NK-92 treated with Interleukin-12 subunit alpha and Interleukin-12 subunit beta, amount 100 ng/mL, for 24 hours (cell line): ENCODE results near the gene ATAD2B.
"Not testable (repeated sequence)": the region's sequence is repeated elsewhere in the genome, so short reads cannot be mapped to it uniquely, and the experiment has no call there.

Experiments
- DNase-seq: peaks from one replicate; lab custom pipeline; 2025; lab: John Stamatoyannopoulos, UW

Gene ATAD2B

DNA sequence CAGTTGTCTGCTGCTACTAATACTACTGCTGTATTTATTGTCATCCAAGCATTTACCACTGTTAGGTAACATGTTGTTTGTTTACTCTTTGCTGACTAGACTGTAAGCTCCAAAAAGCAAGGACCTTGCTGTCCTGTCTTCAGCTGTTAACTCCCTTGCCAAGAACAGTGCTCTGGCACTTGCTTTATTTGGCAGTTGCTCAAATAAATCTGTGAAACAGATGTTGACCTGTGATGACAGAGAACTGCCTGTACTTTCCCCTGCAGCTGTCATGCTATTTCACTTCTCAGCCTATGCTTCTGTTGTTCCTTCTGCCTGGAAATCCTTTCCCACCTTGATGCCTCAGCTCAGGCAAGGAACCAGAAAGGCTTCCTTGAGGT is 181.2 kb downstream of the ATAD2B start:
- no peak for DNase-seq

- DNase-seq, result no peak
These were observed 181.7 kb downstream of the ATAD2B start for GRCh38 chr2:23745068-23745725.

GRCh38 chr2:23736783-23737182 is 190.1 kb downstream of the ATAD2B start:
- not testable (repeated sequence) for DNase-seq

DNA sequence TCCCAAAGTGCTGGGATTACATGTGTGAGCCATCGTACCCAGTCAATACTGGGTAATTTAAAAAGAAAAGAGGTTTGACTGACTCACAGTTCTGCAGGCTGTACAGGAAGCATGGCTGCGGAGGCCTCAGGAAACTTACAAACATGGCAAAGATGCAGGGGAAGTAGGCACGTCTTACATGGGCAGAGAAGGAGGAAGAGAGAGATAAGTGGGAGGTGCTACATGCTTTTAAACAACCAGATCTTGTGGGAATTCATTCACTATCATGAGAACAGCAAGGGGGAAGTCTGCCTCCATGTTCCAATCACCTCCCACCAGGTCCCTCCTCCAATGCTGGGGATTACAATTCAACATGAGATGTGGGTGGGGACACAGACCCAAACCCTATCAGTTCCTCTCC is 192.5 kb downstream of the ATAD2B start:
- DNase-seq, result no peak

- not testable (repeated sequence) for DNase-seq
These were observed 203.9 kb downstream of the ATAD2B start for GRCh38 chr2:23723029-23723428.

- DNase-seq, result no peak
These were observed 204.7 kb downstream of the ATAD2B start for GRCh38 chr2:23722255-23722654.

DNA sequence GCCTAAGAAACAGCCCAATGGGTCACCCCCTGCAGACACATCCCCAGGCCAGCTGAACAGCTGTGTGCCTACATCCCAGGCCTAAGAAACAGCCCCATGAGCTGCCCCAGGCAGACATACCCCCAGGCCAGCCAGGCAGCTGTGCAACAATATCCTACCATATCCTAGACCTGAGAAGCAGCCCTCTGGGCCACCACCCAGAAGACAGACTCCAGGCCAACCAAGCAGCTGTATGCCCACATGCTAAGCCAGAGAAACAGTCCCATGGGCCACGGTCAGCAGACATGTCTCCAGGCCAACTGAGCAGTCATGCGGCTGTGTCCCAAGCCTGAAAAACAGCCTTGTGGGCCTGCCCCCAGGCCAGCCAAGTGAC is 205.5 kb downstream of the ATAD2B start:
- no peak for DNase-seq

GRCh38 chr2:23720705-23721453 is 206.0 kb downstream of the ATAD2B start:
- DNase-seq, result no peak

- DNase-seq, result no peak
These were observed 207.2 kb downstream of the ATAD2B start for GRCh38 chr2:23719716-23720115.

- no peak for DNase-seq
These were observed 207.8 kb downstream of the ATAD2B start for GRCh38 chr2:23718931-23719700.

- no peak for DNase-seq
These were observed 213.6 kb downstream of the ATAD2B start for GRCh38 chr2:23713351-23713750.

- no peak for DNase-seq
These were observed 214.2 kb downstream of the ATAD2B start for GRCh38 chr2:23712756-23713151.

DNA sequence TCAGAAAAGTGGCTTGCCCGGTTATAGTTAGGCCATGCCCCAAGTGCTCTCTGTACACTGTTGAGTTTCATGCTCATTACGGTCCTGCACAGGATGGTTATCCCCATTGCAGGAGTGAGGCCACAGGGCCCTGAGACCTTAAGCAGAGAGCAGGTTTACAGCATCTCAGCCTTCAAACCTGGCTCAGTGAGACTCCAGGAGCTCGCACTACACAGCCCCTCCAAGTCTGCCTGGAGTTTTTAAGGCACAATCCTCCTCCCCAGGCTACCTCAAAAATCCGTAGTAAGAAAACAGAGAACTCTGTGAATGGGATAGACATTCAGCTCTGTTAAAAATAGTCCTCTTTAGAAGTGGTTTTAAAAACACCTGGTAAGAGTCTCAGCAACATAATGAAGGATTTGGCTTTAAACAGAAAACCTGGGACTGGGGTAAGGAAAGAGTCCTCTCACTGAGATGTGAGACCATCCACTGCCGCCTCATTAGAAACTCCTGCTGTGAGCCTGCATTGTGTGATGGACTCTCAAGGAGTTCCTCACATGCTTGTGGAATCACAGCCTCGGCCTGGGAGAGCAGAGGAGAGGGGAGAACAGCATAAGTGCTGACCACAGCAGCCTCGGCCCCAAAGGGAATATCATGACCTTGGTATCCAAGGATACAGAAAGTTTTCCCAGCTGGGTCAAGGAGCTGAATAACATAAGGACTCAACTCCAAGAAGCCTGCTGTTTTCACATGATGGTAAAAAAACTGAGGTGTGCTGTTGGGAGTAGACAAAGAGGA is 214.8 kb downstream of the ATAD2B start:
- DNase-seq, result no peak

DNA sequence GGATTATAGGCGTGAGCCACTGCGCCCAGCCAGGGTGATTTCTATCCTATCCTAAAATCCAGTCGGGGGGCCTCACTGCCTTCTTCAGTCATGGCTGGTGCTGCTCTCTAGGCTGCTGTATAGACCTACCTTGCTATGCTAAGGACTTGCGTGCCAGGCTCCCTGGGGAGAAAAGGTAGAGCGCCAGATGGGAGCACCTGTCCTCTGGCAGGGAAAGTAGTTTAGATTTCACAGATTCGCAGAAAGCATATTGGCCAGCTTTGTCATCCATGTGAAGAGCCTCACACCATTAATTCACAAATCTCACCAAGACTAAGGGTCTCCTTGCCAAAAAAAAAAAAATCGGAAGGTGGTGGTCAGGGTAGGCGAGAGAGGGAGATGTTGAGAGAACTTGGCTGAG is 217.6 kb downstream of the ATAD2B start:
- no peak for DNase-seq

DNA sequence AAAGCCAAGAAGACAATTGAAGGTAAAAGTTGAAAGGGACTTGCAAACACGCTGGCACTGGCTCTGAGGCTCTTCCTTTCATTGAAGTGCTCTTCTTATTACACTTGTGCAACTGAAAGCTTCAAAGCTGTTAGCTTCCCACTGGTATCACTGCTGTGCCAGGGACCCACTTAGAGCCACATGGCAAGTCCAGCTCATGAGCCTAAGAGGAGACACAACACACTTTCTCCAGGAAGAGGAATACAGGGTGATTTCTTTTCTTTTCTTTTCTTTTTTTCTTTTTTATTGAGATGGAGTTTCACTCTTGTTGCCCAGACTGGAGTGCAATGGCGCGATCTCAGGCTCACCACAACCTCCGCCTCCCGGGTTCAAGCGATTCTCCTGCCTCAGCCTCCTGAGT is 218.2 kb downstream of the ATAD2B start:
- DNase-seq, result no peak

DNA sequence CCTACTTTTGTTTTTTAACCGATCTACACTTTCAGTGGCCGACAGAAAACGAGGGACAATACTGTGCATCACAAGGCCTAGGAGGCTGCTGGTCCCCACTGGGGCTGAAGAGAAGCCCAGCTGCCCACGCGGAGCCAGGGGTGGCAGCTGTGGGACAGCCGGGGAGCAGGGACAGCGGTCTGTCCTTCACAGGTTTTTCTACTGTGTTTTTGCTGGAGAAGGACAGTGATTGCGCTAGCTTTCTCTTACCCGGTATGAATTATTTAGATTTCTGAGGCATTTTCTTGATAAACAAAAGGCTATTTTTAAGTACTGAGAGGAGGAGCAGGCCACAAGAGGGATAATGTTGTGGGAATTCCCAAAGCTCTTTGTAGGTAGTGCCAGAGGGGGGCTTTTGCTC is 219.8 kb downstream of the ATAD2B start:
- DNase-seq, result no peak

DNA sequence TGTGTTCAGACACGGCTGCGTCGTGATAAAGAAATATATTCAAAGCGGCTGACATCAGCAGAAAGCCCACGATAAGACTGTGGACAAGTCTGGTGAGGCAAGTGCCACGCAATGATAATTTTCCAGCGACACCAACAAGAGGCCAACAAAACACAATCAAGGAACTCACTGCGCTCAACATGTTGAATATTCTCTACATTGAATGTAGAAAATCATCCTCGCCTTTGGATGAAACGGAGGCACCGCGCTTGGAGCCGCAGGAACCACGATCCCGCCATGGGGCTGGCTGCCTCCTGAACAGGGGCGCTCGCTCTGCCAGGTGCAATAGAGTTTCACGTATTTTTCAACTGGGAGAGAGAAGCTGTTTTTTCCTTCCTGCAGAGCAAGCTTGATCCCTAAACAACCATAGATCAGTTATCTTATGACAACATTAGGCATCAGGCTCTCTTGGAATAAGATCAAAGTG is 220.3 kb downstream of the ATAD2B start:
- no peak for DNase-seq

DNA sequence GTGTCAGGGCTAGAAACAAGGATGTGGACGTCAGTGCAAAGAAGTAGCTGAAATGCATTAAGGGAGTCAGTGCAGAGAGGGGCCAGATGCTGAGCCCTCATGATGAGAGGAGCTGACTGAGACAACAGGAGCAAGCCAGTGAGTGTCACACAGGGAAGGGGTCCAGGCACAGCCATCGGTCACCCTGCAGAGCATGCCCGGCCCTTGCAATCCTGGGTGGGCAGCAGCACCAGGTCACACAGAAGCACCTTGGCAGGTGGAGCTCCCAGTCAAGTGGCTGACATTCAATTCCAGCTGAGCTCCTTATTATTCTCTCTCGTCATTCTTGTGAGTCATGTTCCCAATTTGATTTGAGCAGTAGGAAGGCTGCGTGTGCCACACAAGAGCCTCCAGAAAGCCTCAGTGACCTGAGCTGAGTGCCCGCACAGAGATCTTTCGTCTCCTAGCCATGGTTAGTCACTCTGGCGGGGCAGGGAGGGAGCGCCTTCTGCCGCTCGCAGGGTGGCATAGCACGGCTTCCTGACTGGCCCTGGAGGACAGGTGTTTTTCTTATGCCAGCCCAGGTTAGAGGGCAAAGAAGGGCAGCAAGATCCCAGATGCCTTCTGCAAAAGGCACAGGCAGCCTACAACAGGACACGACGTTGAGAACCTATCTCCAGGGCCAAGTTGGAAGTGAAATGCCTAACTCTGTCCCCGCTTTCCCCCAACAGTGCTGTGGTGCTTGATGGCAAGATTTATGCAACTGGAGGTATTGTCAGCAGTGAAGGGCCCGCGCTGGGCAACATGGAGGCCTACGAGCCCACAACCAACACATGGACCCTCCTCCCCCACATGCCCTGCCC is 220.9 kb downstream of the ATAD2B start:
- DNase-seq, result no peak

DNA sequence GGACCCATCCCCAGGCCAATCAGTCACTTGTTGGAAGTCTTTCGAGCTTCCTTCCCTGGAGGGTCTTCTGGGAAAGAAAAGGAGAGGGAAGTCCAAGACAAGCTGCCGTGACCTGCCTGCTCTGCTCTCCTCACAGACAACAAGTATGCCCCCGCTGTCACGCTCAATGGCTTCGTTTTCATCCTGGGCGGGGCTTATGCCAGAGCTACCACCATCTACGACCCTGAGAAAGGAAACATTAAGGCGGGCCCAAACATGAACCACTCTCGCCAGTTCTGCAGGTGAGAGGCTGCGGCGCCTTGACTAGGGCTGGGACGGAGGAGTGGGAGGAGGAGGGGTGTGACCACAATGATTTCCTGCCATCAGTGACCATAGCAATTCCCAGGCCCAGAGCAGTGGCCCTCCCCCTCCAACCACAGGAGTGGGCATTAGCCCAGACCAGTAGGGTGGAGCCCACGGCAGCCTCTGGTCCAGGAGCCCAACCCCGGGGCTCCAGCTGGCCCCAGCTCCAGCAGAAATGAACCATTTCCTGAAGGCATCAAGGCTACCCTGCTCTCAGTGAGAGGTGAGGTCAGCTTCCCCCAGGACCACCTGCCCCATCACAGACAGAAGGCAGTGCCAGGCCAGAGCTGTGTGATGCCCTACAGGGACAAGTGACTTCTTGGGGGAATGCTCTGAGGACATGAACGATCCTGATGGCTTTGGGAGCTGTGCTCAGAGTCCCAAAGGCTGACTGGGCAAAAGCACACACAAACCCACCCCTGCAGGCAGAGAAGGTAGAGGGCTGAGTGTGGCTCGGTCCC is 223.1 kb downstream of the ATAD2B start:
- DNase-seq, result no peak

- no peak for DNase-seq
These were observed 223.8 kb downstream of the ATAD2B start for GRCh38 chr2:23703037-23703582.
